A673 (cell line): Measurements from ENCODE around the gene NAT9. TPM values are rescaled to one million over a fixed set of nuclear protein-coding genes. Genes with fewer than 3 reads are reported as not detected.

ENCODE experiments used
- BruUV-seq: library from RNA; stranded (reverse); fragments of 400-500 nt; replicated peaks from 2 replicates; lab custom pipeline; 2021; lab: Mats Ljungman, UMichigan
- CTCF ChIA-PET: fragments of 300-600 bp; sonication (Branson Sonifier 250); formaldehyde crosslinking; loops from one replicate; lab custom pipeline; 2022; ENCODE audit warnings: antibody characterized with exemption; lab: Charles Lee
- POLR2A ChIA-PET: fragments of 300-600 bp; sonication (Branson Sonifier 250); formaldehyde crosslinking; loops from one replicate; lab custom pipeline; 2022; ENCODE audit warnings: antibody characterized with exemption; ENCODE audit not compliant: low non-redundant PET; lab: Charles Lee
- DNase-seq: peaks from one replicate; pipeline ENCODE4 v3.0.0-alpha.2; 2015; ENCODE audit warnings: low spot score
- H3K27ac ChIP-seq: fragments of 200-600 bp; sonication (generic); 2 replicates; pipeline ENCODE4 v1.5.1; 2016; ENCODE audit warnings: mixed run types, low read depth, mild to moderate bottlenecking, mixed read lengths, antibody characterized with exemption, low read length; ENCODE audit not compliant: poor library complexity, severe bottlenecking
- H3K27me3 ChIP-seq: fragments of 200-600 bp; sonication (generic); replicated peaks from 2 replicates; pipeline ENCODE4 v1.6.1; 2017; ENCODE audit warnings: mixed run types, low read depth, mild to moderate bottlenecking, mixed read lengths, antibody characterized with exemption, low read length; ENCODE audit not compliant: insufficient read depth, poor library complexity
- H3K36me3 ChIP-seq: fragments of 200-600 bp; sonication (generic); 2 replicates; pipeline ENCODE4 v1.6.1; 2016; ENCODE audit warnings: mixed run types, mild to moderate bottlenecking, mixed read lengths, antibody characterized with exemption, low read length; ENCODE audit not compliant: insufficient read depth, poor library complexity, severe bottlenecking
- H3K4me1 ChIP-seq: fragments of 200-600 bp; sonication (generic); 2 replicates; pipeline ENCODE4 v1.6.1; 2017; ENCODE audit warnings: mixed run types, mild to moderate bottlenecking, mixed read lengths, antibody characterized with exemption, low read length; ENCODE audit not compliant: insufficient read depth, poor library complexity, severe bottlenecking
- H3K4me3 ChIP-seq: fragments of 200-600 bp; sonication (generic); 2 replicates; pipeline ENCODE4 v1.5.1; 2016; ENCODE audit warnings: low read depth, mixed run types, mild to moderate bottlenecking, mixed read lengths, low read length; ENCODE audit not compliant: poor library complexity, severe bottlenecking
- H3K9me3 ChIP-seq: fragments of 200-600 bp; sonication (generic); 2 replicates; pipeline ENCODE4 v1.6.1; 2016; ENCODE audit warnings: mixed run types, low read depth, mild to moderate bottlenecking, mixed read lengths, antibody characterized with exemption, low read length; ENCODE audit not compliant: poor library complexity, severe bottlenecking
- EZH2 ChIP-seq: fragments of 200-600 bp; sonication (generic); IDR thresholded peaks from 2 replicates; pipeline ENCODE4 v1.6.1; 2017; ENCODE audit warnings: borderline replicate concordance, low read depth, mild to moderate bottlenecking, mixed read lengths, antibody characterized with exemption, low read length; ENCODE audit not compliant: poor library complexity, severe bottlenecking
- intact Hi-C: fragments of 100-400 bp; cut with micrococcal nuclease; formaldehyde crosslinking; loops from one replicate; pipeline ENCODE4 v1.10.0; 2022; ENCODE audit not compliant: unreplicated experiment
- total RNA-seq: library from RNA; stranded (reverse); gene quantifications from 2 replicates; pipeline ENCODE4 v1.2.3, GENCODE V29; 2021
- TF ChIP-seq, protein P1 (sequence below): fragments of 300-800, 200-600 bp; sonication (generic); conservative IDR thresholded peaks from 2 replicates; pipeline ENCODE4 v1.5.1; 2017; ENCODE audit warnings: low read depth, mild to moderate bottlenecking, antibody characterized with exemption, low read length, moderate library complexity, mixed read lengths

Gene NAT9
- total RNA-seq, 1 experiment from 2014 or later: 60.6 TPM

DNA sequence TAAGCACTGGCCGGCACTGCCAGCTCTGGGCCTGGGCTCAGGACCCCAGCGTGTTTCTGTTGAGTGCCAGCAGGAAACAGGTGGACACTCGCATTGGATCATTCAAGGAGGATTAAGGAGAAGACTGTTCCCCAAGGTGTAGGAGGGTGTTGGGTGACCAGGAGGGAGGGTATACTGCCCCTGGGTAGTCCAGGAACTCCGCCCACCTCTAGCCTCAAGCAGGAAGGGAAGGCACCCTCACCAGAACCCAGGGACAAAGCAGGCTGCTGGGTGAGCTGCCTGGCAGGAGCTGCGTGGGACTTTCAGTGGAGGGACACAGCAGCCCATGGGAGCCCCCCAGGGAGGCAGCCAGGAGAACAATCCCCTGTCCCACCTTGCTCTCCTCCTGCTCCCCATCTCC lies 46.8 kb downstream of the NAT9 start:
- Histone ChIP-seq H3K36me3 (no peaks in the 10 kb centered on the region), H3K27me3 (peaks cover 11% of the 10 kb centered on the region), H3K4me3 (no peak overlapping the region), H3K4me1 (no peaks in the 10 kb centered on the region), H3K9me3 (no peaks in the 10 kb centered on the region), H3K27ac (no peak overlapping the region)
- CTCF ChIA-PET: no interaction called here
- TF ChIP-seq, protein P1, sequence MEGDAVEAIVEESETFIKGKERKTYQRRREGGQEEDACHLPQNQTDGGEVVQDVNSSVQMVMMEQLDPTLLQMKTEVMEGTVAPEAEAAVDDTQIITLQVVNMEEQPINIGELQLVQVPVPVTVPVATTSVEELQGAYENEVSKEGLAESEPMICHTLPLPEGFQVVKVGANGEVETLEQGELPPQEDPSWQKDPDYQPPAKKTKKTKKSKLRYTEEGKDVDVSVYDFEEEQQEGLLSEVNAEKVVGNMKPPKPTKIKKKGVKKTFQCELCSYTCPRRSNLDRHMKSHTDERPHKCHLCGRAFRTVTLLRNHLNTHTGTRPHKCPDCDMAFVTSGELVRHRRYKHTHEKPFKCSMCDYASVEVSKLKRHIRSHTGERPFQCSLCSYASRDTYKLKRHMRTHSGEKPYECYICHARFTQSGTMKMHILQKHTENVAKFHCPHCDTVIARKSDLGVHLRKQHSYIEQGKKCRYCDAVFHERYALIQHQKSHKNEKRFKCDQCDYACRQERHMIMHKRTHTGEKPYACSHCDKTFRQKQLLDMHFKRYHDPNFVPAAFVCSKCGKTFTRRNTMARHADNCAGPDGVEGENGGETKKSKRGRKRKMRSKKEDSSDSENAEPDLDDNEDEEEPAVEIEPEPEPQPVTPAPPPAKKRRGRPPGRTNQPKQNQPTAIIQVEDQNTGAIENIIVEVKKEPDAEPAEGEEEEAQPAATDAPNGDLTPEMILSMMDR: no peak
- no peak for TF ChIP-seq EZH2
- DNase-seq: no peak
- no TSS peak for BruUV-seq
- intact Hi-C loops: no loop called here
- POLR2A ChIA-PET: no interaction called here

DNA sequence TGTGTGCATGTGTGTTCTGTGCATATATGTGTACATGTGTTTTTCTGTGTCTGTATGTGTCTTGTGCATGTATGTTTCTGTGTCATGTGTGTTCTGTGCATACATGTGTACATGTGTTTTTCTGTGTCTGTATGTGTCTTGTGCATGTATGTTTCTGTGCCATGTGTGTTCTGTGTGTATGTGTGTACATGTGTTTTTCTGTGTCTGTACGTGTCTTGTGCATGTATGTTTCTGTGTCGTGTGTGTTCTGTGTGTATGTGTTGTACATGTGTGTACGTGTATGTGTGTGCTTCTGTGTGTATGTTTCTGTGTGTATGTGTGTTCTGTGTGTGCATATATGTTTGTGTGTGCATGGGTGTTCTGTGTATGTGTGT lies 47.5 kb downstream of the NAT9 start:
- H3K27ac ChIP-seq: no peak overlapping the region
- H3K4me3 ChIP-seq: no peak overlapping the region
- H3K4me1 ChIP-seq: no peaks in the 10 kb centered on the region
- CTCF ChIA-PET: no interaction called here
- TF ChIP-seq EZH2: no peak
- TF ChIP-seq, protein P1: no peak
- intact Hi-C loops: no loop called here
- no peak for DNase-seq
- BruUV-seq: no TSS peak
- H3K36me3 ChIP-seq: no peaks in the 10 kb centered on the region
- H3K27me3 ChIP-seq: peaks cover 7% of the 10 kb centered on the region
- no peaks in the 10 kb centered on the region for H3K9me3 ChIP-seq
- POLR2A ChIA-PET: no interaction called here

DNA sequence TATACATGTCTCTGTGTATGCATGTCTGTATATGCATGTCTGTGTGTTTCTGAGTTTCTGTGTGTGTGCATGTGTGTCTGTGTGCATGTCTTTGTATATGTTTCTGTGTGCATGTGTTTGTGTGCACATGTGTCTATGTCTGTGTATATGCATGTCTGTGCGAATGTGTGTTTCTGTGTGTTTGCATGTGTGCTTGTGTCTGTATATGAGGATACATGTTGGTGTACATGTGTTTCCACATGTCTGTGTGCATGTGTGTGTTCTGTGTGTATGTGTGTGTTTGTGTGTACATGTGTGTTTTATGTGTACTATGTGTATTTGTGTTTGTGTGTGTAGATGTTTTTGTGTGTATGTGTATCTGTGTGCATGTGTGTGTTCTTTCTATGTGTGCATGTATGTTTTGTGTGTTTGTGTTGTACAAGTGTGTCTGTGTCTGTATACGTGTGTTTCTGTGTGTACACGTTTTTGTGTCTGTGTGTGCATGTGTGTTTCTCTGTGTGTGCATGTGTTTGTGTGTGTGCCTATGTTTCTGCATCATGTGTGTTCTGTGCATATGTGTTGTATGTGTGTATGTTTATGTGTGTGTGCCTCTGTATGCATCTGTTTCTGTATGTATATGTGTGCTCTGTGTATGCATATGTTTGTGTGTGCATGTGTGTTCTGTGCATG lies 48.0 kb downstream of the NAT9 start:
- ChIA-PET POLR2A (no interaction called here), CTCF (no interaction called here)
- TF ChIP-seq EZH2: no peak
- TF ChIP-seq, protein P1: no peak
- Histone ChIP-seq H3K27ac (no peak overlapping the region), H3K4me3 (no peak overlapping the region), H3K36me3 (no peaks in the 10 kb centered on the region), H3K9me3 (no peaks in the 10 kb centered on the region), H3K27me3 (peaks cover 4% of the 10 kb centered on the region), H3K4me1 (no peaks in the 10 kb centered on the region)
- no peak for DNase-seq
- intact Hi-C loops: no loop called here
- BruUV-seq: no TSS peak
